Upper lobe of left lung (tissue), 6 donors: ENCODE measurements around the gene CDC16. TPM values are rescaled to one million over a fixed set of nuclear protein-coding genes. Genes with fewer than 3 reads are reported as not detected.
A peak's percentile ranks its signal among the peaks of the same experiment; 100 is the strongest.

Experiments
- ATAC-seq, 2 donors: fragments of 200-7000 bp; cut with Tn5 transposase; one replicate each; pipeline ENCODE4 v1.9.1; 2022; ENCODE audit warnings: mild to moderate bottlenecking in 2 of 2, moderate library complexity in 2 of 2; ENCODE audit not compliant: low FRiP score in 2 of 2
- DNase-seq, 2 donors: peaks; one replicate each; pipeline ENCODE4 v3.0.0-alpha.2; 2019 to 2020
- H3K27ac ChIP-seq, 4 donors: fragments of 200-600 bp; sonication (generic); one replicate each; pipeline ENCODE4 v1.5.1; 2016 to 2019
- H3K27me3 ChIP-seq, 4 donors: fragments of 200-600 bp; sonication (generic); one replicate each; pipeline ENCODE4 v1.5.1; 2017 to 2019
- H3K36me3 ChIP-seq, 4 donors: fragments of 200-600 bp; sonication (generic); one replicate each; pipeline ENCODE4 v1.5.1; 2016 to 2019
- H3K4me1 ChIP-seq, 4 donors: fragments of 200-600 bp; sonication (generic); one replicate each; pipeline ENCODE4 v1.5.1; 2018 to 2019
- H3K4me3 ChIP-seq, 4 donors: fragments of 200-600 bp; sonication (generic); one replicate each; pipeline ENCODE4 v1.5.1; 2017 to 2019; ENCODE audit warnings: mild to moderate bottlenecking in 2 of 4, moderate library complexity in 1 of 4
- H3K9me3 ChIP-seq, 4 donors: fragments of 200-600 bp; sonication (generic); one replicate each; pipeline ENCODE4 v1.5.1; 2018 to 2019
- CTCF ChIP-seq, 6 experiments: fragments of 450-650 bp in 4 of 6; fragments of 200-600 bp in 2 of 6; sonication (generic) in 2 of 6; IDR thresholded peaks; one replicate each; pipeline ENCODE4 v1.5.1; 2016 to 2019; ENCODE audit warnings: antibody characterized with exemption in 6 of 6
- EP300 ChIP-seq, 4 donors: sonication (generic); formaldehyde crosslinking; IDR thresholded peaks; one replicate each; pipeline ENCODE4 v1.5.1; 2017; ENCODE audit warnings: antibody characterized with exemption in 4 of 4, control low read depth in 2 of 4
- POLR2A ChIP-seq, 4 donors: fragments of 450-650 bp; IDR thresholded peaks; one replicate each; pipeline ENCODE4 v1.5.1; 2016 to 2017; ENCODE audit warnings: antibody characterized with exemption in 4 of 4, mild to moderate bottlenecking in 2 of 4
- POLR2AphosphoS5 ChIP-seq, 2 donors: sonication (generic); formaldehyde crosslinking; IDR thresholded peaks; one replicate each; pipeline ENCODE4 v1.5.1; 2017; ENCODE audit warnings: antibody characterized with exemption in 2 of 2
- whole genome bisulfite sequencing, 2 donors: methylation state at CpG; one replicate each; pipeline ENCODE4 v1.1.5; 2017 to 2018; 5-methylcytosine and 5-hydroxymethylcytosine counted together
- total RNA-seq, 6 donors: library from RNA; depleted of rRNA in 4 of 6; stranded (reverse); fragments of >200 nt in 4 of 6; gene quantifications; one replicate each; pipeline versions ENCODE4 v1.1.0 to v1.2.1, GENCODE V29; 2016 to 2021
- donor health status: DM: no; HTN: no; CAD: no; lungs with moderate emphysema.
- donor health status: DM: no; HTN: yes; CAD: no; lungs with severe emphysema.

CDC16 gene
- total RNA-seq, 6 donors from 2014 or later: 46.6 to 123 (median 58.3) TPM

GRCh38 chr13:114212158-114212495, 22.6 kb upstream of the CDC16 start:
- H3K27me3 ChIP-seq: no peaks in the 10 kb centered on the region
- no peaks in the 10 kb centered on the region for H3K36me3 ChIP-seq
- H3K27ac ChIP-seq: no peak overlapping the region
- TF ChIP-seq POLR2AphosphoS5 (IDR thresholded peaks at IDR 0.05) (no peak), CTCF (IDR thresholded peaks at IDR 0.05) (no peak), EP300 (IDR thresholded peaks at IDR 0.05) (no peak), POLR2A (IDR thresholded peaks at IDR 0.05) (no peak)
- H3K4me1 ChIP-seq: no peaks in the 10 kb centered on the region
- WGBS, 2 donors: 66 to 73% methylated on average over 6 of the region's 6 CpGs
- no peak overlapping the region for H3K4me3 ChIP-seq
- peaks cover 0 to 5% (median 0%) of the 10 kb centered on the region in 4 donors for H3K9me3 ChIP-seq
- DNase-seq (no peak), ATAC-seq (no peak)

GRCh38 chr13:114213980-114214379, 20.7 kb upstream of the CDC16 start:
- ATAC-seq: no peak
- Histone ChIP-seq H3K4me3 (no peak overlapping the region), H3K27me3 (no peaks in the 10 kb centered on the region), H3K27ac (no peak overlapping the region), H3K36me3 (no peaks in the 10 kb centered on the region), H3K9me3 (no peaks in the 10 kb centered on the region), H3K4me1 (no peaks in the 10 kb centered on the region)
- TF ChIP-seq EP300 (IDR thresholded peaks at IDR 0.05) (no peak), POLR2AphosphoS5 (IDR thresholded peaks at IDR 0.05) (no peak), CTCF (IDR thresholded peaks at IDR 0.05) (no peak), POLR2A (IDR thresholded peaks at IDR 0.05) (no peak)
- DNase-seq: no peak
- WGBS, 2 donors: 82 to 88% methylated on average over 5 to 7 of the region's 7 CpGs

- no peak for TF ChIP-seq EP300 (IDR thresholded peaks at IDR 0.05)
These were observed 15.3 kb upstream of the CDC16 start for GRCh38 chr13:114219392-114219791.

GRCh38 chr13:114222461-114222968, 12.2 kb upstream of the CDC16 start:
- H3K36me3 ChIP-seq: no peaks in the 10 kb centered on the region
- WGBS, 2 donors: 36 to 43% methylated on average over 9 of the region's 9 CpGs
- no peak for TF ChIP-seq POLR2AphosphoS5 (IDR thresholded peaks at IDR 0.05)
- H3K4me3 ChIP-seq: no peak overlapping the region
- peak overlapping the region in 2 of 4 donors; percentile 20 to 61 for H3K27ac ChIP-seq
- ATAC-seq (peak; percentile 15 to 57), DNase-seq (peak; percentile 60 to 67)
- no peaks in the 10 kb centered on the region for H3K9me3 ChIP-seq
- peaks cover 0 to 8% (median 5%) of the 10 kb centered on the region in 4 donors for H3K4me1 ChIP-seq
- no peaks in the 10 kb centered on the region for H3K27me3 ChIP-seq

More at GRCh38 chr13:114219392-114219791, 15.3 kb upstream of the CDC16 start:
- no peaks in the 10 kb centered on the region for H3K36me3 ChIP-seq
- 23 to 24% methylated on average over 3 of the region's 3 CpGs for WGBS, 2 donors
- H3K27me3 ChIP-seq: no peaks in the 10 kb centered on the region
- DNase-seq (no peak), ATAC-seq (no peak)
- H3K4me3 ChIP-seq: no peak overlapping the region
- no peak overlapping the region for H3K27ac ChIP-seq
- H3K9me3 ChIP-seq: no peaks in the 10 kb centered on the region
- no peaks in the 10 kb centered on the region for H3K4me1 ChIP-seq

GRCh38 chr13:114224201-114224600, 10.5 kb upstream of the CDC16 start:
- ATAC-seq: no peak
- 90 to 91% methylated on average over 8 to 13 of the region's 13 CpGs for WGBS, 2 donors

More at GRCh38 chr13:114224201-114224600, 10.5 kb upstream of the CDC16 start:
- Histone ChIP-seq H3K4me1 (peaks cover 0 to 8% (median 5%) of the 10 kb centered on the region in 4 donors), H3K27ac (no peak overlapping the region), H3K4me3 (no peak overlapping the region), H3K27me3 (peaks cover 0 to 3% (median 0%) of the 10 kb centered on the region in 4 donors), H3K36me3 (no peaks in the 10 kb centered on the region), H3K9me3 (no peaks in the 10 kb centered on the region)
- TF ChIP-seq POLR2A (IDR thresholded peaks at IDR 0.05) (no peak), CTCF (IDR thresholded peaks at IDR 0.05) (no peak), POLR2AphosphoS5 (IDR thresholded peaks at IDR 0.05) (no peak), EP300 (IDR thresholded peaks at IDR 0.05) (no peak)
- DNase-seq: peak in 1 of 2 donors; percentile 55
